Measurements from ENCODE around the gene CREB3. TPM values are rescaled to one million over a fixed set of nuclear protein-coding genes. Genes with fewer than 3 reads are reported as not detected.

Gene CREB3
- total RNA-seq, 2 experiments from 2014 or later = 20.5 to 24.7 TPM

- Mint-ChIP-seq H3K4me3 (no peak overlapping the region), H3K36me3 (peaks cover 72% of the 10 kb centered on the region), H3K4me1 (no peaks in the 10 kb centered on the region), H3K27me3 (no peaks in the 10 kb centered on the region), H3K9me3 (ENCODE audit: low read depth) (no peaks in the 10 kb centered on the region), H3K27ac (no peak overlapping the region)
- ATAC-seq (no peak), DNase-seq (no peak)
- CTCF ChIA-PET = interaction anchor here (0.6 to 6.4 kb wide), 3 partner anchors 12 to 89 kb away, joined by 3 to 45 read pairs (median 5); no protein-coding TSS in a partner anchor
Measured at GRCh38 chr9:35708146-35708545, 24.3 kb upstream of the CREB3 start.

DNA sequence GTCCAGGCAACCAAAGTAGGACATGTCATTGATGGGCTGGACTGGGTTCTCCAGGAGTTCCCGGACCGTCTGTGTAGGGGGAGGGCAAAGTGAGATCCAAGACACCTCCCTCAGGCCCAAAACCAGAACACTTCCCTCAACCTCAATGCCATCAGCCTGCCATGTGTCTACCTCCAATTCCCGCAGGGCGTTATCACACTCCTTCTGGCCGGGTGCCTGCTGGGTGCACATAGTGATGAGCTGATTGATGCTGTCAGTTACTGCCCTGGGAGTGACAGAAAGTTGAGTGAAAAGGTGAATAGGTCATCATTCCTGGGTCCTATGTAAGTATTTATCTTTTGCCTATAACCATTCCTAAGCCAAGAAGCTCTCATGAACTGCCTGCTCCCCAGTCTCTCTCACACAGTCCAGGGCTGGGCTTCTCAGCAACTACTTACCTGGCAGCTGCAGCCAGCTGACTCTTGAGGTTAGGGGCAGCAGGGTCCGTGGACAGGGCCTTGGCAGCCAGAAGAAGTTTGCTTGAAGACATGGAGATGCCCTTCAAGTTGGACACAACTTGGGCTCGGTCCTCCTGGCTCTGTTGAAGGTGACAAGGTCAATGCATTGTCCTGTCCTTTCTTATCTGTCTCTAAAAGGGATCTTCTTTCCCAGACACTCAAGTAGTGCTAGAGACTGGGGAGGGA lies 21.5 kb upstream of the CREB3 start:
- Mint-ChIP-seq H3K36me3 (peaks cover 73% of the 10 kb centered on the region), H3K4me1 (no peaks in the 10 kb centered on the region), H3K27me3 (no peaks in the 10 kb centered on the region), H3K4me3 (no peak overlapping the region), H3K27ac (no peak overlapping the region), H3K9me3 (ENCODE audit: low read depth) (no peaks in the 10 kb centered on the region)
- no peak for DNase-seq
- no peak for ATAC-seq
- CTCF ChIA-PET = interaction anchor here (0.7 to 5.7 kb wide), 2 partner anchors 14 to 19 kb away, joined by 3 to 41 read pairs; no protein-coding TSS in a partner anchor

- Mint-ChIP-seq H3K4me3 (no peak overlapping the region), H3K36me3 (peaks cover 75% of the 10 kb centered on the region), H3K27ac (no peak overlapping the region), H3K27me3 (no peaks in the 10 kb centered on the region), H3K4me1 (no peaks in the 10 kb centered on the region), H3K9me3 (ENCODE audit: low read depth) (no peaks in the 10 kb centered on the region)
- ATAC-seq (no peak), DNase-seq (no peak)
- CTCF ChIA-PET = interaction anchor here (0.7 to 5.7 kb wide), 3 partner anchors 15 to 24 kb away, joined by 3 to 41 read pairs (median 4); no protein-coding TSS in a partner anchor
Measured at GRCh38 chr9:35711501-35712428, 20.7 kb upstream of the CREB3 start.

GRCh38 chr9:35712762-35713400 lies 19.6 kb upstream of the CREB3 start:
- DNase-seq (no peak), ATAC-seq (no peak)
- peaks cover 73% of the 10 kb centered on the region for H3K36me3 Mint-ChIP-seq
- no peak overlapping the region for H3K27ac Mint-ChIP-seq
- no peaks in the 10 kb centered on the region for H3K4me1 Mint-ChIP-seq
- no peaks in the 10 kb centered on the region for H3K27me3 Mint-ChIP-seq
- no peaks in the 10 kb centered on the region for H3K9me3 Mint-ChIP-seq (ENCODE audit: low read depth)
- no peak overlapping the region for H3K4me3 Mint-ChIP-seq
- CTCF ChIA-PET = interaction anchor here (0.9 to 5.7 kb wide), 2 partner anchors 16 to 55 kb away, joined by 3 to 41 read pairs; partner anchors contain the start of genes CCDC107 and RMRP

GRCh38 chr9:35713578-35713977 lies 18.9 kb upstream of the CREB3 start:
- CTCF ChIA-PET = interaction anchor here (1.3 to 5.7 kb wide), 2 partner anchors 14 to 16 kb away, joined by 5 to 41 read pairs; no protein-coding TSS in a partner anchor
- H3K4me3 Mint-ChIP-seq = no peak overlapping the region
- ATAC-seq = no peak
- H3K36me3 Mint-ChIP-seq = peaks cover 70% of the 10 kb centered on the region
- no peak for DNase-seq
- H3K27ac Mint-ChIP-seq = no peak overlapping the region
- no peaks in the 10 kb centered on the region for H3K9me3 Mint-ChIP-seq (ENCODE audit: low read depth)
- no peaks in the 10 kb centered on the region for H3K27me3 Mint-ChIP-seq
- no peaks in the 10 kb centered on the region for H3K4me1 Mint-ChIP-seq

- H3K36me3 Mint-ChIP-seq = peaks cover 68% of the 10 kb centered on the region
- H3K4me1 Mint-ChIP-seq = no peaks in the 10 kb centered on the region
- CTCF ChIA-PET = interaction anchor here (1.3 to 5.7 kb wide), 2 partner anchors 13 to 17 kb away, joined by 5 to 41 read pairs; no protein-coding TSS in a partner anchor
- DNase-seq (no peak), ATAC-seq (no peak)
- no peak overlapping the region for H3K4me3 Mint-ChIP-seq
- H3K9me3 Mint-ChIP-seq (ENCODE audit: low read depth) = no peaks in the 10 kb centered on the region
- no peak overlapping the region for H3K27ac Mint-ChIP-seq
- no peaks in the 10 kb centered on the region for H3K27me3 Mint-ChIP-seq
Measured at GRCh38 chr9:35714123-35714522, 18.3 kb upstream of the CREB3 start.

GRCh38 chr9:35714579-35715252 lies 17.8 kb upstream of the CREB3 start:
- Mint-ChIP-seq H3K27me3 (no peaks in the 10 kb centered on the region), H3K4me1 (no peaks in the 10 kb centered on the region), H3K27ac (peak overlapping the region; percentile 65), H3K36me3 (peaks cover 71% of the 10 kb centered on the region), H3K4me3 (no peak overlapping the region), H3K9me3 (ENCODE audit: low read depth) (no peaks in the 10 kb centered on the region)
- CTCF ChIA-PET = interaction anchor here (1.3 to 5.7 kb wide), 2 partner anchors 13 to 18 kb away, joined by 5 to 41 read pairs; no protein-coding TSS in a partner anchor
- DNase-seq (no peak), ATAC-seq (no peak)

DNA sequence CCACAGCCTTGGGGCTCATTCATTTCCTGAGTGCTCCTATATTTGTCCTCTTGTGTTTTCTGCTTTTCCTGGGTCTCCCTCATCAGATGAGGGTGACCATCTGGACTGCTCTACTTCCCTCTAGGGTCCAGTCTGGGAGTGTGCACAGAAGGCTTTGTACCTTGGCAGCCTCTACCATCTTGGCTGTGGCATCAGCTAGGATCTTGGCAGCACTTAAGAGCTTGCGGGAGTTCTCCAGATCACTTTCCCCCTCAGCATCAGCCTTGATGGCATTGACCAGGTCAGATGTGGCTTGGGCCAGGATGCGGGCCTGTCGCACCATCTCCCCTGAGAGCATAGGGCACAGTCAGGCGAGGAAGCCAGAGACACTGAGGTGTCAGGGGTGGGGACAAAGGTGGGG lies 16.2 kb upstream of the CREB3 start:
- no peaks in the 10 kb centered on the region for H3K9me3 Mint-ChIP-seq (ENCODE audit: low read depth)
- ATAC-seq = no peak
- CTCF ChIA-PET = interaction anchor here (1.7 to 5.7 kb wide), 3 partner anchors 19 to 112 kb away, joined by 4 to 41 read pairs (median 5); partner anchors contain the start of gene TPM2
- H3K36me3 Mint-ChIP-seq = peaks cover 64% of the 10 kb centered on the region
- no peak overlapping the region for H3K4me3 Mint-ChIP-seq
- H3K27ac Mint-ChIP-seq = no peak overlapping the region
- H3K27me3 Mint-ChIP-seq = no peaks in the 10 kb centered on the region
- no peak for DNase-seq
- H3K4me1 Mint-ChIP-seq = no peaks in the 10 kb centered on the region

DNA sequence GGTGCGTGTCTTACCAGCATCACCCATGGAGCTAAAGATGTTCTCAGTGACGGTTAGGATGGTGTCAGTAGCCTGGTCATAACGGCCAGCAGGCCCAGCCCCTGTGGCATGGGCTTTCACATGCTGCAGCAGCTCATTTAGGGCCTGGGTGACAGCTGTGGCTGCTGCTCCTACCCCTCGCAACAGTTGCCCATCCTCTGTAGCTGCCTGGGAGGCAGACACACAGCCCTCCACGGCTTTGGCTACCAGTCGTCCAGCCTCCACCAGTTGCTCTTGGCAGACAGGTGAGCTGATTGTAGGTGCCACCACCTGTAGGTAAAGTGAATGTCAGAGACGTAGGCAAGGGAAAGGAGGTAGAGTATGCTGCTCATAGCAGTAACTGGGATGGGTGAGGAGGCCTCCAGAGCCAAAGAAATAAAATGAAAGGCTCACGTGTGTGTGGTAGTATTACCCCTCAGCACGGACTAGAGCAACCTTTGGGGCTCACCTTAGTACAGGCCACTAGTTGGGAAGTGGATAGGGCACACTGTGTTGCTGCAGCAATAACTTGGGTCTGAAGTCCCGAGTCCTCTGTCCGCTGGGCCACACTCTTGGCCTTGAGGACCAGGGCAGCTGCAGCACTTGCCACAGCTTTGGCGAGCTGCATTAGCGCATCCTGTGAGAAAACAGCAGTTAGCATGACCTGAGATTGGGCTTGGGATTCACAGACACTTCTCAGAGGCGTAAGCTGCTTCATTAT lies 15.2 kb upstream of the CREB3 start:
- no peak overlapping the region for H3K27ac Mint-ChIP-seq
- peaks cover 68% of the 10 kb centered on the region for H3K36me3 Mint-ChIP-seq
- CTCF ChIA-PET = interaction anchor here (1.6 to 1.9 kb wide), 3 partner anchors 20 to 114 kb away, joined by 4 to 5 read pairs (median 5); partner anchors contain the start of gene TPM2
- DNase-seq = no peak
- H3K4me3 Mint-ChIP-seq = no peak overlapping the region
- H3K4me1 Mint-ChIP-seq = no peaks in the 10 kb centered on the region
- no peaks in the 10 kb centered on the region for H3K9me3 Mint-ChIP-seq (ENCODE audit: low read depth)
- ATAC-seq = no peak
- H3K27me3 Mint-ChIP-seq = no peaks in the 10 kb centered on the region

DNA sequence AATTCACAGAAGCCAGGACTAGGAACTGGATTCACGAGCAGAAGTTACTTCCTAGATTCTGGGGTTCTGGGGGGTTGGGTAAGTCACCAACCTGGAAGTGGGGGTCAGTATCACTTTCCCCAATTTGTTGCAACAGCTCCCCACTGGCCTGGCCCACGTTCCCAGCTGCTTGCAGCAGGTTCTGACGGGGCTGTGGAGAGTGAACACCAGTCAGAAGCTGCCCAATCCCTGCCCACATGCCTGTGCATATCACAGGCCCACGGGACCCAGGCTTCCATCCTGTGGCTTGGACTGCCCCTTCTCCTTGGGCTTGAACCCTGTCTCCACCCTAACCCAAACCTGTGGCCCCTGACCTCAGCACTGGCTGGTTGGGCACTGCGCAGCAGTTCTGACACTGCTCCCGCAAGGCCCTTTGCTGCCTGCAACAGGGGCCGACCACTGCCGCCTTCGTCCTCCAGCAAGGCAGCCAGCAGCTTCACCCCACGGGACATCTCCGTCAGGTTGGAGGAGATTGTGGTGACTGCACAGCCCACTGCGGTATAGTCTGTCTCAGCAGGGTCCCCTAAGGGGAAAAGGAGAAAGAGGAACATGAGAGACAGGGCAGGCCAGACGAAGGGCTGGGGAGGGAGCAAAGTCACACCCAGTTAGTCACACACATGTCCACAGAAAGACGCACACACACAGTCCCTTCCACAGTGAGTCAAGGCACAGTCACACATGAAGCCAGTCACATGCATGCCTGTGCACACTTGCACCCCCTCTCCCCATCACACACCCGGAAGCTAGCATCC lies 13.6 kb upstream of the CREB3 start:
- CTCF ChIA-PET = interaction anchor here (1.0 to 4.5 kb wide), 2 partner anchors 9 to 23 kb away, joined by 4 to 16 read pairs; no protein-coding TSS in a partner anchor
- Mint-ChIP-seq H3K9me3 (ENCODE audit: low read depth) (no peaks in the 10 kb centered on the region), H3K4me3 (no peak overlapping the region), H3K4me1 (no peaks in the 10 kb centered on the region), H3K27me3 (no peaks in the 10 kb centered on the region), H3K27ac (no peak overlapping the region), H3K36me3 (peaks cover 62% of the 10 kb centered on the region)
- DNase-seq (no peak), ATAC-seq (no peak)

DNA sequence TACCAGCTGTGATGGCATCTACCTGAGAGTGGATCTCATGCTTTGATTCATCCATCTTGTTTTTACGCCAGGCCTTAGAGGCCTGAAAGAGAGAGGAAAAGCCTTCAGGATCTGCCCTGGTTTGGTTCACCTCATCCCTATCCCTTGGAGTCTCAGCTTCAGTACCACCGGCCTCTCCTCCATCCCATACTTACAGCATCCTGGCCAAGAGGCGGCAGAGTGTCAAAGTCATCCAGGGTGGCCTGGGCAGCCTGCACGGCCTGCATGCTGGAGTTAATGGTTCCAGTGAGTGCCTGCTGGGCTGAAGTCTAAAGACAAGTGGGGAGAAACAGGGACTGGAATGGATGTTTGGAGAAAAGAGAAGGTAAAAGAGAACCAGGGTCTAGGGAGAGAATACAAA lies 12.9 kb upstream of the CREB3 start:
- Mint-ChIP-seq H3K4me1 (no peaks in the 10 kb centered on the region), H3K36me3 (peaks cover 62% of the 10 kb centered on the region), H3K9me3 (ENCODE audit: low read depth) (no peaks in the 10 kb centered on the region), H3K4me3 (no peak overlapping the region), H3K27me3 (no peaks in the 10 kb centered on the region), H3K27ac (no peak overlapping the region)
- CTCF ChIA-PET = interaction anchor here (1.0 to 4.5 kb wide), 2 partner anchors 9 to 23 kb away, joined by 4 to 16 read pairs; no protein-coding TSS in a partner anchor
- DNase-seq = no peak
- no peak for ATAC-seq

Measured in activated CD8-positive, alpha-beta memory T cell treated with anti-CD3 and anti-CD28 coated beads, Interleukin-2, amount 10 ng/mL, durations not matched to agents 7 days and 5 days (primary cell).